ENCODE data around the gene B4GALNT4. TPM values are rescaled to one million over a fixed set of nuclear protein-coding genes. Genes with fewer than 3 reads are reported as not detected.

B4GALNT4 gene
- total and polyA plus RNA-seq, 4 donors, result 0.15 to 0.42 (median 0.42) TPM; not detected in 1

DNA sequence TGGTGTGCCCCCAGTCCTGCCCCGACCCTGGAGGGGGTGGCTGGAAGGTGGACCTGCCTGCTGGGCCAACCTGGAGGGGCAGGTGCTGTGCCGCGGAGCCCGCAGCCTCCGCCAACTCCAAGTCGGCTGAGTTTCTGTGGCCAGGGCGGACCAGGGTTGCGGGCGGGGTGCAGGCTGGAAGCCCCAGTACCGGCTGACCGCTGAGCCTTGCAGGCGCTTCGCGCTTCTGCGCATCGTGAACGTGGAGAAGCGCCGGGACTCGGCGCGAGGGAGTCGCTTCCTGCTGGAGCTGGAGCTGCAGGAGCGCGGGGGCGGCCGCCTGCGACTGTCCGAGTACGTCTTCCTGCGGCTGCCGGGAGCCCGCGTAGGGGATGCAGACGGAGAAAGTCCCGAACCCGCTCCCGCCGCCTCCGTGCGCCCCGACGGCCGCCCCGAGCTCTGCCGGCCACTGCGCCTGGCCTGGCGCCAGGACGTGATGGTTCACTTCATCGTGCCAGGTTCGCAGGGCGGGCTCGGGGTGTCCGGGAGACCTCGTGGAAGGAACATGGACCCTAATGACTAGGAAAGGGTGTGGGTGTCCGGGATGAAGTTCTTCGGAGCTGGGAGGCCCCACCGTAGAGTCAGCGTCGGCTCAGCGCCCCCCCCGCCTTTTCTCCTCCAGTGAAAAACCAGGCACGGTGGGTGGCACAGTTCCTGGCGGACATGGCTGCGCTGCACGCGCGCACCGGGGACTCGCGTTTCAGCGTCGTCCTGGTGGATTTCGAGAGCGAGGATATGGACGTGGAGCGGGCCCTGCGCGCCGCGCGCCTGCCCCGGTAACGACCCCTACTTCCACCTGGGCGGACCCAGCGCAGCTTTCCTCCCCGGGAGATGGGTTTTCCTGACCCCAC, 10.2 kb downstream of the B4GALNT4 start:
- Histone ChIP-seq H3K36me3 (ENCODE audit: control insufficient read depth in 4 of 4, insufficient read depth in 3 of 4, low read depth in 1 of 4, low read length in 3 of 4) (no peaks in the 10 kb centered on the region), H3K9ac (ENCODE audit: low read depth in 1 of 2, low read length in 2 of 2) (no peak overlapping the region), H3K9me3 (ENCODE audit: control insufficient read depth in 4 of 4, low read length in 3 of 4) (no peaks in the 10 kb centered on the region), H3K27ac (ENCODE audit: low read depth in 1 of 2, low read length in 2 of 2) (no peak overlapping the region), H3K4me3 (ENCODE audit: low read depth in 1 of 3, low read length in 3 of 3) (no peak overlapping the region), H3K27me3 (ENCODE audit: control insufficient read depth in 4 of 4, insufficient read depth in 4 of 4, low read length in 3 of 4) (no peaks in the 10 kb centered on the region), H3K4me1 (ENCODE audit: control insufficient read depth in 4 of 4, insufficient read depth in 4 of 4, low read length in 3 of 4) (peaks cover 0 to 1% (median 0%) of the 10 kb centered on the region in 4 donors)
- no peak for DNase-seq (ENCODE audit: low spot score)
- 89% methylated on average over 87 of the region's 87 CpGs for WGBS
- TF ChIP-seq RXRA (IDR thresholded peaks at IDR 0.05) (no peak), SP1 (IDR thresholded peaks at IDR 0.05) (no peak), TAF1 (conservative IDR thresholded peaks at IDR 0.05) (no peak), HNF4G (IDR thresholded peaks at IDR 0.05) (no peak), EGR1 (IDR thresholded peaks at IDR 0.05; ENCODE audit: low read depth in 2 of 2) (no peak)
- TF ChIP-seq, protein P1, sequence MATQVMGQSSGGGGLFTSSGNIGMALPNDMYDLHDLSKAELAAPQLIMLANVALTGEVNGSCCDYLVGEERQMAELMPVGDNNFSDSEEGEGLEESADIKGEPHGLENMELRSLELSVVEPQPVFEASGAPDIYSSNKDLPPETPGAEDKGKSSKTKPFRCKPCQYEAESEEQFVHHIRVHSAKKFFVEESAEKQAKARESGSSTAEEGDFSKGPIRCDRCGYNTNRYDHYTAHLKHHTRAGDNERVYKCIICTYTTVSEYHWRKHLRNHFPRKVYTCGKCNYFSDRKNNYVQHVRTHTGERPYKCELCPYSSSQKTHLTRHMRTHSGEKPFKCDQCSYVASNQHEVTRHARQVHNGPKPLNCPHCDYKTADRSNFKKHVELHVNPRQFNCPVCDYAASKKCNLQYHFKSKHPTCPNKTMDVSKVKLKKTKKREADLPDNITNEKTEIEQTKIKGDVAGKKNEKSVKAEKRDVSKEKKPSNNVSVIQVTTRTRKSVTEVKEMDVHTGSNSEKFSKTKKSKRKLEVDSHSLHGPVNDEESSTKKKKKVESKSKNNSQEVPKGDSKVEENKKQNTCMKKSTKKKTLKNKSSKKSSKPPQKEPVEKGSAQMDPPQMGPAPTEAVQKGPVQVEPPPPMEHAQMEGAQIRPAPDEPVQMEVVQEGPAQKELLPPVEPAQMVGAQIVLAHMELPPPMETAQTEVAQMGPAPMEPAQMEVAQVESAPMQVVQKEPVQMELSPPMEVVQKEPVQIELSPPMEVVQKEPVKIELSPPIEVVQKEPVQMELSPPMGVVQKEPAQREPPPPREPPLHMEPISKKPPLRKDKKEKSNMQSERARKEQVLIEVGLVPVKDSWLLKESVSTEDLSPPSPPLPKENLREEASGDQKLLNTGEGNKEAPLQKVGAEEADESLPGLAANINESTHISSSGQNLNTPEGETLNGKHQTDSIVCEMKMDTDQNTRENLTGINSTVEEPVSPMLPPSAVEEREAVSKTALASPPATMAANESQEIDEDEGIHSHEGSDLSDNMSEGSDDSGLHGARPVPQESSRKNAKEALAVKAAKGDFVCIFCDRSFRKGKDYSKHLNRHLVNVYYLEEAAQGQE (IDR thresholded peaks at IDR 0.05), result no peak
- TF ChIP-seq, protein P2, sequence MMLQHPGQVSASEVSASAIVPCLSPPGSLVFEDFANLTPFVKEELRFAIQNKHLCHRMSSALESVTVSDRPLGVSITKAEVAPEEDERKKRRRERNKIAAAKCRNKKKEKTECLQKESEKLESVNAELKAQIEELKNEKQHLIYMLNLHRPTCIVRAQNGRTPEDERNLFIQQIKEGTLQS (IDR thresholded peaks at IDR 0.05), result no peak

DNA sequence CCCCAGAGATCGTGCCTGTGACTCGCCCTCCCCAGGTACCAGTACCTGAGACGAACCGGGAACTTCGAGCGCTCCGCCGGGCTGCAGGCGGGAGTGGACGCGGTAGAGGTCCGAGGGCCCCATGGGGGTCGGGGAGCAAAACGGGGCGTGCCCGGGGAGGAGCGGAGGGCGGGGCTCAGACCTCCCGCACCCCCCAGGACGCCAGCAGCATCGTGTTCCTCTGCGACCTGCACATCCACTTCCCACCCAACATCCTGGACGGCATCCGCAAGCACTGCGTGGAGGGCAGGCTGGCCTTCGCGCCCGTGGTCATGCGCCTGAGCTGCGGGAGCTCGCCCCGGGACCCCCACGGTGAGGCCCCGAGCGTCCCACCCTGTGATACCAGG, 10.8 kb downstream of the B4GALNT4 start:
- H3K4me1 ChIP-seq (ENCODE audit: control insufficient read depth in 4 of 4, insufficient read depth in 4 of 4, low read length in 3 of 4), result peaks cover 0 to 1% (median 0%) of the 10 kb centered on the region in 4 donors
- H3K4me3 ChIP-seq (ENCODE audit: low read depth in 1 of 3, low read length in 3 of 3), result no peak overlapping the region
- H3K27ac ChIP-seq (ENCODE audit: low read depth in 1 of 2, low read length in 2 of 2), result no peak overlapping the region
- TF ChIP-seq FOXA2 (IDR thresholded peaks at IDR 0.05) (no peak), JUND (IDR thresholded peaks at IDR 0.05) (no peak), YY1 (IDR thresholded peaks at IDR 0.05) (no peak), FOXA1 (IDR thresholded peaks at IDR 0.05) (no peak), TAF1 (conservative IDR thresholded peaks at IDR 0.05) (no peak), HNF4A (conservative IDR thresholded peaks at IDR 0.05) (no peak), HNF4G (IDR thresholded peaks at IDR 0.05) (no peak), NR2F2 (IDR thresholded peaks at IDR 0.05) (no peak), RXRA (IDR thresholded peaks at IDR 0.05) (no peak), SP1 (IDR thresholded peaks at IDR 0.05) (no peak)
- TF ChIP-seq, protein P3, sequence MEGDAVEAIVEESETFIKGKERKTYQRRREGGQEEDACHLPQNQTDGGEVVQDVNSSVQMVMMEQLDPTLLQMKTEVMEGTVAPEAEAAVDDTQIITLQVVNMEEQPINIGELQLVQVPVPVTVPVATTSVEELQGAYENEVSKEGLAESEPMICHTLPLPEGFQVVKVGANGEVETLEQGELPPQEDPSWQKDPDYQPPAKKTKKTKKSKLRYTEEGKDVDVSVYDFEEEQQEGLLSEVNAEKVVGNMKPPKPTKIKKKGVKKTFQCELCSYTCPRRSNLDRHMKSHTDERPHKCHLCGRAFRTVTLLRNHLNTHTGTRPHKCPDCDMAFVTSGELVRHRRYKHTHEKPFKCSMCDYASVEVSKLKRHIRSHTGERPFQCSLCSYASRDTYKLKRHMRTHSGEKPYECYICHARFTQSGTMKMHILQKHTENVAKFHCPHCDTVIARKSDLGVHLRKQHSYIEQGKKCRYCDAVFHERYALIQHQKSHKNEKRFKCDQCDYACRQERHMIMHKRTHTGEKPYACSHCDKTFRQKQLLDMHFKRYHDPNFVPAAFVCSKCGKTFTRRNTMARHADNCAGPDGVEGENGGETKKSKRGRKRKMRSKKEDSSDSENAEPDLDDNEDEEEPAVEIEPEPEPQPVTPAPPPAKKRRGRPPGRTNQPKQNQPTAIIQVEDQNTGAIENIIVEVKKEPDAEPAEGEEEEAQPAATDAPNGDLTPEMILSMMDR (IDR thresholded peaks at IDR 0.05; ENCODE audit: low read depth, low read length, missing input control), result no peak
- TF ChIP-seq, protein P4, sequence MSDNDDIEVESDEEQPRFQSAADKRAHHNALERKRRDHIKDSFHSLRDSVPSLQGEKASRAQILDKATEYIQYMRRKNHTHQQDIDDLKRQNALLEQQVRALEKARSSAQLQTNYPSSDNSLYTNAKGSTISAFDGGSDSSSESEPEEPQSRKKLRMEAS (IDR thresholded peaks at IDR 0.05), result no peak
- TF ChIP-seq, protein P1 (IDR thresholded peaks at IDR 0.05), result no peak
- TF ChIP-seq, protein P5, sequence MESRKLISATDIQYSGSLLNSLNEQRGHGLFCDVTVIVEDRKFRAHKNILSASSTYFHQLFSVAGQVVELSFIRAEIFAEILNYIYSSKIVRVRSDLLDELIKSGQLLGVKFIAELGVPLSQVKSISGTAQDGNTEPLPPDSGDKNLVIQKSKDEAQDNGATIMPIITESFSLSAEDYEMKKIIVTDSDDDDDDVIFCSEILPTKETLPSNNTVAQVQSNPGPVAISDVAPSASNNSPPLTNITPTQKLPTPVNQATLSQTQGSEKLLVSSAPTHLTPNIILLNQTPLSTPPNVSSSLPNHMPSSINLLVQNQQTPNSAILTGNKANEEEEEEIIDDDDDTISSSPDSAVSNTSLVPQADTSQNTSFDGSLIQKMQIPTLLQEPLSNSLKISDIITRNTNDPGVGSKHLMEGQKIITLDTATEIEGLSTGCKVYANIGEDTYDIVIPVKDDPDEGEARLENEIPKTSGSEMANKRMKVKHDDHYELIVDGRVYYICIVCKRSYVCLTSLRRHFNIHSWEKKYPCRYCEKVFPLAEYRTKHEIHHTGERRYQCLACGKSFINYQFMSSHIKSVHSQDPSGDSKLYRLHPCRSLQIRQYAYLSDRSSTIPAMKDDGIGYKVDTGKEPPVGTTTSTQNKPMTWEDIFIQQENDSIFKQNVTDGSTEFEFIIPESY (IDR thresholded peaks at IDR 0.05), result no peak
- no peak overlapping the region for H3K9ac ChIP-seq (ENCODE audit: low read depth in 1 of 2, low read length in 2 of 2)
- H3K36me3 ChIP-seq (ENCODE audit: control insufficient read depth in 4 of 4, insufficient read depth in 3 of 4, low read depth in 1 of 4, low read length in 3 of 4), result no peaks in the 10 kb centered on the region
- 95% methylated on average over 35 of the region's 35 CpGs for WGBS
- H3K9me3 ChIP-seq (ENCODE audit: control insufficient read depth in 4 of 4, low read length in 3 of 4), result no peaks in the 10 kb centered on the region
- DNase-seq (ENCODE audit: low spot score), result no peak
- no peaks in the 10 kb centered on the region for H3K27me3 ChIP-seq (ENCODE audit: control insufficient read depth in 4 of 4, insufficient read depth in 4 of 4, low read length in 3 of 4)
